Measurements from ENCODE around the gene ATP5F1B.

DNA sequence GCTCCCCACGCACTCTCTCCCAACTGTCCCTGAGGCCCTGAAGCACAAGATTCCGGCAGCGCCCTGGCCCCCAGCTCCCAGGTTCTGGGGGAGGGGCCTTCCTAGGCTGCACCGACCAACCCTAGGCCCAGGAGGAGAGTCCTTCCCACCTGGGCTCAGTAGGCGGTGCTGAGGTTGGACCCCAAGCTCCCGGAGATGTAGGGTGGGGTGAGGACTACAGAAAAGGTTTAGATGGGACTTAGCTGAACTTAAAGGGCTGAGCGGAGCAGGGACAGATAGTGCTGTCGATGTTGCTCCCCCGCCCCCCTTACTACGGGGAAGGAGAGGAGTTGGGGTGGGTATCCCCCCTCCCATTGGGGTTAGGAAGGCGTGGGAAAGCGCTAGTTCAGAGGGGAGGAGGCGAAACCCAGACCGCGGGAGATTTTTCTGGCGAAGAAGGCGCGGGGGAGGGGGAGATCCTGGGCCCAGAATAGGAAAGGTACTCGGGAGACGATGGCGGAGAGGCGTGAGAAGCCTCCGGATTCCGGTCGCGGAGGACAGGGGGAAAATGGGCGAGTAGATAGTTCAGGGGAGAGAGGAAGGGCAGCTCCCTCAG, 11.4 kb downstream of the ATP5F1B start:
- TF ChIP-seq POLR2A (IDR thresholded peaks at IDR 0.05): no peak
- TF ChIP-seq, protein P1, sequence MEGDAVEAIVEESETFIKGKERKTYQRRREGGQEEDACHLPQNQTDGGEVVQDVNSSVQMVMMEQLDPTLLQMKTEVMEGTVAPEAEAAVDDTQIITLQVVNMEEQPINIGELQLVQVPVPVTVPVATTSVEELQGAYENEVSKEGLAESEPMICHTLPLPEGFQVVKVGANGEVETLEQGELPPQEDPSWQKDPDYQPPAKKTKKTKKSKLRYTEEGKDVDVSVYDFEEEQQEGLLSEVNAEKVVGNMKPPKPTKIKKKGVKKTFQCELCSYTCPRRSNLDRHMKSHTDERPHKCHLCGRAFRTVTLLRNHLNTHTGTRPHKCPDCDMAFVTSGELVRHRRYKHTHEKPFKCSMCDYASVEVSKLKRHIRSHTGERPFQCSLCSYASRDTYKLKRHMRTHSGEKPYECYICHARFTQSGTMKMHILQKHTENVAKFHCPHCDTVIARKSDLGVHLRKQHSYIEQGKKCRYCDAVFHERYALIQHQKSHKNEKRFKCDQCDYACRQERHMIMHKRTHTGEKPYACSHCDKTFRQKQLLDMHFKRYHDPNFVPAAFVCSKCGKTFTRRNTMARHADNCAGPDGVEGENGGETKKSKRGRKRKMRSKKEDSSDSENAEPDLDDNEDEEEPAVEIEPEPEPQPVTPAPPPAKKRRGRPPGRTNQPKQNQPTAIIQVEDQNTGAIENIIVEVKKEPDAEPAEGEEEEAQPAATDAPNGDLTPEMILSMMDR (IDR thresholded peaks at IDR 0.05): no peak

All from testis (tissue), 2 donors.